Frontal cortex (tissue), 4 donors: ENCODE data around the gene RAB12. TPM values are rescaled to one million over a fixed set of nuclear protein-coding genes. Genes with fewer than 3 reads are reported as not detected.
"Not testable (repeated sequence)": the region's sequence is repeated elsewhere in the genome, so short reads cannot be mapped to it uniquely, and the experiment has no call there.

Source experiments
- DNase-seq, 2 donors: peaks; one replicate each; pipeline ENCODE4 v3.0.0; 2012; ENCODE audit warnings: low spot score in 2 of 2
- FAIRE-seq: peaks from 2 replicates; lab custom pipeline; 2012; peaks lifted over from hg19 to GRCh38; lab: Jason Lieb, UNC
- total RNA-seq: library from RNA; depleted of rRNA; stranded (reverse); fragments of >200 nt; gene quantifications from one replicate; pipeline ENCODE4 v1.2.3, GENCODE V29; 2014
- donor health status: control.
- donor health status: control.
- donor health status: control.

Gene RAB12
- total RNA-seq, 1 donor from 2014 or later: 119 TPM

DNA sequence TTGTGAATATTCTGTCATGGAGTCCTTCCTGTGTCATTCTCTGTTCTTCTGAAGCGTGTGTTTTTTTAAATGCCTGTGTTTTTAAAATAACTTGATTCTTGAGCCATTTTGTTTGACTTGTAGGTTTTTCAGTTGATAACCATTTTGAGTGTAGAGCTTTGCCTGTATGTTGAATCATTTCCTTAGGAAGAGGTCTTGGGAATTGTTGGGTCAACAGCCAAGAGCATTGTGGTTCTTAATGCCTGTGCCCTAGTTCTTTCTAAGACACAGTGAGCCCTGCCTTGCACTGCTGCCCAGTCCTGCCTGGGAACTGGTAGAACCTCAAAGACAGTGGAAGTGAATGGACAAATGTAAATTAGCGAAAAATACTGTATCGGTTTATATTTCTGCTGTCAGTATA, 25.9 kb downstream of the RAB12 start:
- no peak for DNase-seq
- FAIRE-seq: no peak

DNA sequence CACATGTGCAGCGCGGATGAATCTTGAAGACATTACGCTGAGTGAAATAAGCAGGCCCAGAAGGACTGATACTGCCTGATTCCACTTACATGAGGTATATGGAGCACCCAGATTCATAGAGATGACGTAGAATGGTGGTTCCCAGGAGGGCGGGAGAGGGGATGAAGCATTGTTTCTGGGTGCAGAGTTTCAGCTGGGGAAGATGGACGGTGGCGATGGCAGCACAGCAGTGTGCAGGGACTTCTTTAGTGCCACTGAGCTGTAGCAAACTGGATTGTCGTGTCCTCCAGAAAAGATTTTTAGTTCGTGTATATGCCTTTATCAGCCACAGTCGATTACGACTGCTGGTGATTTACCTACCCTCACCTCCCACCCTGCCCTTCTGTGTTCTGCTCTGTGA, 30.5 kb downstream of the RAB12 start:
- no peak for DNase-seq
- FAIRE-seq: no peak

DNA sequence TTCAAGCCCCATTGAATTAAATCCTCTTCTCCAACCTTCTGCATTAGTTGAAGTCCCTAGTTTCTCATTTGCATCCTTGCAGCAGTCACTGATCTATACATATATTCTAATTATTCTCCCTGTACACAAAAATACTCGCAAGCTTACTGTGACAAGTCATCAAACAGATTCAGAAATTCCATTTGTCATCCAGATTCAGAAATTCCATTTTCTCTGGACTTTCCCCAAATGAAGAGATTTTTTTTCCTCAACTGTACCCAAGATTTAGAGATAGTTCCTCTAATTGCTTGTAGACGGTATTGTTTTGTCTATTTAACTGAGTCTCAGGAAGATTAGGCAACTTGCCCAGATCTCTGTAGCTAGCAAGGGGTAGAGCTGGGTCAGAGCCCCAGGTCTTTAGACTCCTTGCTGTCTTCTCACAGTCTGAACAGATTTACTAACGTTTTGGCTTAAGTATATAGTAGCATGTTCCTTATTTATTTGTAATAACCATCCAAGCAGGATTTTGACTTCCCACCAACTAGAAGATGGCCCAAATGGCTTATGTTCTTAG, 34.2 kb downstream of the RAB12 start:
- no peak for FAIRE-seq
- DNase-seq: no peak

GRCh38 chr18:8647359-8647758, 38.1 kb downstream of the RAB12 start:
- FAIRE-seq, DNase-seq: not testable (repeated sequence)

DNA sequence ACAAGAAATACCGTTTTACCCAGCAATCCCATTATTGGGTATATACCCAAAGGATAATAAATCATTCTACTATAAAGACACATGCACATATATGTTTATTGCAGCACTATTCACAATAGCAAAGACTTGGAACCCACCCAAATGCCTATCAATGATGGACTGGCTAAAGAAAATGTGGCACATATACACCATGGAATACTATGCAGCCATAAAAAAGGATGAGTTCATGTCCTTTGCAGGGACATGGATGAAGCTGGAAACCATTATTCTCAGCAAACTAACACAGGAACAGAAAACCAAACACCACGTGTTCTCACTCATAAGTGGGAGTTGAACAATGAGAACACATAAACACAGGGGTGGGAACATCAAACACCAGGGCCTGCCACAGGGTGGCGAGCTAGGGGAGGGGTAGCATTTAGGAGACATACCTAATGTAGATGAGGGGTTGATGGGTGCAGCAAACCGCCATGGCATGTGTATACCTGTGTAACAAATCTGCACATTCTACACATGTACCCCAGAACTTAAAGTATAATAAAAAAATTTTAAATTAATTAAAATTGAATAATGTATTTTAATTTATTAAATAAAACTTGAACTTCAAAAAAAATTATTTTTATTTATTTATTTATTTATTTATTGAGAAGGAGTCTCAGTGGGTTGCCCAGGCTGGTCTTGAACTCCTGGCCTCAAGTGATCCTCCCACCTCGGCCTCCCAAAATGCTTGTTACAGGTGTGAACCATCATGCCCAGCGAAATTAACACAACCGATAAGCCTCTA, 42.4 kb downstream of the RAB12 start:
- DNase-seq, FAIRE-seq: not testable (repeated sequence)

DNA sequence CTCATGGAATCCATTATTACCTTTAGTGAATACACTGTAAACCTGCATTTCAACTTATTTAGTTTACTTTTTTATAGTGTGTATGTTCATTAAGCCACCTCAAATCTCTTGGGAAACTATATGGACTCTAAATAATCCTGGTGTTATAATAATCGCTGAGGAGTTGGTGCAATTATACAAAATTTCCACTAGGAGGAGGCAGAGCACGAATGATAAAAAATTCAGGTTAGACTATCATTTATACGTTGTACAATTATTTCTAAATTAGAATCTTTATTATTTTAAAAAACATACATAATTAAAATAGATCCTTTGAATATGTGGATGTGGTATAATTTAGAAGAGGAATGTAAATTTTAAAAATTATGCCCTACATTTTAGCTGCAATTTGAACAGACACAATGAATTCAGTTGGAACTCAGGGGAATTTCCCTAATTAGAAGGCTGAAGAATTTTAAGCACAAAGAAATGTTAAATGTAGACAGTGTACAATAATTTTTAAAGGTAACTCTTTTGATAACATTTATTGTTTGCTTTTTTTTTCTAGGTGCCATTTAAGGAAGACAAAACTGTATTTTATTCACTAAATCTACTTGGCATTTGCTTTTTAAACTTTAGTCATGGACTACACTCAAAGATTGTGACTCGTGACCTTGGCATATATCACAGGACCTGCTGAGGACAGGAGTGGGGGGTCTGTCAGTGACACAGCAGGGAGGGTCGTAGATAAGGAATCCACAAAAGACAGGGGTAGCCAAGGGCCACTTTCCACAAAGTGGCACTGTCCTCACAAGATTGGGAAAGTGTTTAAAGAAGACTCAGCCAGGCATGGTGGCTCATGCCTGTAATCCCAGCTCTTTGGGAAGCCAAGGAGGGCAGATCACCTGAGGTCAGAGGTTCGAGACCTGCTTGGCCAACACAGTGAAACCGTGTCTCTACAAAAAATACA, 45.5 kb downstream of the RAB12 start:
- DNase-seq (peak; percentile 44 to 51), FAIRE-seq (peak; percentile 97)

DNA sequence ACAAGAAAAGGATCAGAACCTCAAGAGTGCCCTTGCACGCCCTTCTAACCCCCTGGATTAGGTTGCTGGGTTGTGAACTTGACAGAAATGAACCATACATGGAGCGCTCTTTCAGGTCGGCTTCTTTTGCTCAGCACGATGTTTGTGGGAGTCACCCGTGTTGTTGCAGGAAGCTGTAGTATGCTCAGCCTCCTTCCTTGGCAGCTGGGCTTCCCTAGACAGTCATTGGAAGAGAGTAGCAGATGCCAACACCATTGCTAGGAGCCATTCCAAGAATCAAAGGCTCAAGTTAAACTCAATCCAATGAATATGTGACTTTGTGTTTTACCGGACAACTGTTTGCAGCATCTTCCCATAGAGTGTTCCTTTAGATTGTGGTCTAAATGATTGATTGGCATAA, 47.0 kb downstream of the RAB12 start:
- FAIRE-seq (no peak), DNase-seq (no peak)

GRCh38 chr18:8657050-8657820, 48.0 kb downstream of the RAB12 start:
- FAIRE-seq: no peak
- no peak for DNase-seq

GRCh38 chr18:8657873-8658470, 48.7 kb downstream of the RAB12 start:
- DNase-seq: peak in 1 of 2 donors; percentile 34
- FAIRE-seq: no peak

- FAIRE-seq: no peak
- DNase-seq: no peak
These were observed 49.7 kb downstream of the RAB12 start for GRCh38 chr18:8658858-8659485.

- no peak for DNase-seq
- FAIRE-seq: no peak
These were observed 50.5 kb downstream of the RAB12 start for GRCh38 chr18:8659609-8660242.

DNA sequence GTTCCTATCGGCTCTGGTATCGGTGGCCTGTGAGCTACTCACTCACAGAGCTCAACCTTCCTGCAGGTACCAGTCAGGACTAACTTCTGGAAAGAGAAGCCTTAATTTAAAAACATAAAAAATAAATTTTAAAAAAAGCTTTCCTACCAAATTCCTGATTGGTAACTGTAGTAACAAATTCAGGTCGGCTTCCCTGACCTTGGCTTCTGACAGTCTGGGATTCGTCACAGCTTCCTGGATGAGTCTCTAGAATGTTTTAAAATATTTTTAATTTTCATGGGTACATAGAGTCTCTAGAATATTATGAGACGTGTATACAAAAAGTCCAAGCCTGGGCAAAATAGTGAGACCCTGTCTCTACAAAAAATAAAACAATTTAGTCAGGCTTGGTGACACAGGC, 51.1 kb downstream of the RAB12 start:
- DNase-seq: no peak
- FAIRE-seq: no peak

GRCh38 chr18:8661754-8662559, 52.7 kb downstream of the RAB12 start:
- DNase-seq (no peak), FAIRE-seq (no peak)

DNA sequence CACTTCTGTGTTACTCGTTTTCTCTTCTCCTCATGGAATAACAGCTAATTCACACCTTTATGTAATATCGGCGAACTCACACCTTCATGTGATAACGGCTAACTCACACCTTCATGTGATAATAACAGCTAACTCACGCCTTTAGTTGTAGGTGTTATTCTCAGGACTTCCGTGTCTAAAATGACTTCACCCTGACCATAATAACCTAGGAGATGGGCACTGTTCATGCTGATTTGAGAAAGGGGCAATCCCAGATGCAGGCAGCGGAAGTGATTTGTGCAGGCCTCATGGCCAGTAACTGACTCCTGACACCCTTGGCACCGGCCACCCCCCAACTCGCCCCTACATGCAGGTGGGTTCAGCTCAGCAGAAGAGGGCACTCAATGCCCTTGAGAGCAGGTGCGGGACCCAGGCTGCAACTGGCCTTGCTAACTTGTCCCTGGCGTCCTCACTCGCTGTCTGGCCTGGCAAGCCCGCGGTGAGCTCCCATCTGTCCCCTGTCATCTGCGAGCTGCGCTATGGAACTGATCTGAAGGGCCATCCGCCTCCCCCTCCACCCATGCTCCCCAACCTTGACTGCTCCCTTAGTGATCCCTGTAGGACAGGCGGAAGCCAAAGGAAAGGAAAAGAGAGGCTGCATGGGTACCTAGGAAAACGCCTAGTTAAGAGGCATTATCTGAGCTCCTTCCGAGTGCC, 53.5 kb downstream of the RAB12 start:
- no peak for FAIRE-seq
- DNase-seq: no peak

DNA sequence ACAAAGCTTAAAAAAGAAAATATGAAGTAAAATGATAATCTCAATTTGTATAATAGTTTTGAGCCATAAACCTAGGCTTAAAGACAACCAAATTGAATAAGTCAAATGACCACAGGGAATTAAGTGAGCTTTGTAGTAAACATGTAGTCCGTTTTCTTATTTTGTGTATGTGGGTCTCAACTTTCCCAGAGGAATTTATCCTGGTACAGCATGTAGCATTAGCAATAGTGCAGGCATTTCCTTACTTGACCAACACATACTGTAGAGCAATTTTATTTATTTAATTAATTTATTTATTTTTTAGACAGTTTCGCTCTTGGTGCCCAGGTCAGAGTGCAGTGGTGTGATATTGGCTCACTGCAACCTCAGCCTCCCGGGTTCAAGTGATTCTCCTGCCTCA, 58.6 kb downstream of the RAB12 start:
- DNase-seq: no peak
- FAIRE-seq: no peak

- FAIRE-seq (no peak), DNase-seq (no peak)
These were observed 59.1 kb downstream of the RAB12 start for GRCh38 chr18:8668381-8668780.

DNA sequence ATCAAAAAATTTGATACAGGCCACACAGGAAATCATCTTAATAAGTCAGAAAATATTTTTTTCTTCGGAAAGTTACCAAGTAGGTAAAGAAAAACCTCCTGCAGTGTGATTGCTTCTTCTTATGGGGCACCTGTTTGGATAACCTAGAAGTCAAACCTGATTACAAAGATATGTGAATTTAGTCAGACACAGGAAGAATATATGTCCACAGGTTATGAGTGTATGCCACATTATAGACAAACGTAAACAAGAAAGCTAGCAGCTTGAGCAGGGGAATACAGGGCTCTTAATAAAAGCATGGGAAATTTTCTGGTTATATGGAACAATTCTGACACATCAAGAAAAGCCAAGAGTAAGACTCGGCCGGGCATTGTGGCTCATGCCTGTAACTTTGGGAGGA, 60.3 kb downstream of the RAB12 start:
- FAIRE-seq: no peak
- no peak for DNase-seq
